GM12878 (cell line): ENCODE measurements around the gene RASGRF2. TPM values are rescaled to one million over a fixed set of nuclear protein-coding genes. Genes with fewer than 3 reads are reported as not detected.

Source experiments
- ATAC-seq: fragments of 200-7000 bp; cut with Tn5 transposase; 3 replicates; pipeline ENCODE4 v1.9.1; 2020; ENCODE audit warnings: mild to moderate bottlenecking, moderate library complexity
- BruUV-seq: library from RNA; stranded (reverse); fragments of 400-500 nt; replicated peaks from 2 replicates; lab custom pipeline; 2021; lab: Mats Ljungman, UMichigan
- CTCF ChIA-PET: fragments of 300-600 bp; sonication (Branson Sonifier 250); formaldehyde crosslinking; extraction: SDS; loops from one replicate; lab custom pipeline; 2021; ENCODE audit warnings: inconsistent platforms; lab: Yijun Ruan, JAX
- POLR2A ChIA-PET: fragments of 350-600 bp; formaldehyde crosslinking; extraction: SDS; loops from one replicate; lab custom pipeline; 2021; ENCODE audit warnings: inconsistent platforms; lab: Charles Lee
- RAD21 ChIA-PET: fragments of 300-600 bp; sonication (Branson Sonifier 250); formaldehyde crosslinking; loops from one replicate; lab custom pipeline; 2023; ENCODE audit warnings: antibody characterized with exemption; ENCODE audit not compliant: unreplicated experiment; lab: Charles Lee
- SMC1A ChIA-PET: fragments of 300-600 bp; sonication (Branson Sonifier 250); formaldehyde crosslinking; loops from one replicate; lab custom pipeline; 2023; ENCODE audit not compliant: unreplicated experiment, uncharacterized antibody; lab: Charles Lee
- DNase-seq: peaks from one replicate; pipeline ENCODE4 v3.0.0-alpha.2; 2011; ENCODE audit warnings: low read depth, low spot score
- FAIRE-seq: peaks from 3 replicates; lab custom pipeline; 2011; peaks lifted over from hg19 to GRCh38; lab: Jason Lieb, UNC
- H2AFZ ChIP-seq: 2 replicates; pipeline ENCODE4 v1.6.0; 2011; ENCODE audit warnings: low read depth, low read length, control low read depth; ENCODE audit not compliant: control insufficient read depth
- H3K27ac ChIP-seq: 2 replicates; pipeline ENCODE4 v1.5.1; 2011; ENCODE audit warnings: control low read depth; ENCODE audit not compliant: control insufficient read depth, insufficient read depth
- H3K27me3 ChIP-seq, 2 experiments: replicated peaks in 1 of 2; 2 replicates each; pipeline versions ENCODE4 v1.6.0 to v1.6.1; 2011; ENCODE audit warnings: low read length in 1 of 2; ENCODE audit not compliant: control insufficient read depth in 2 of 2, insufficient read depth in 2 of 2
- H3K36me3 ChIP-seq, 2 experiments: 2 replicates each; pipeline ENCODE4 v1.5.1; 2011; ENCODE audit warnings: low read length in 1 of 2; ENCODE audit not compliant: control insufficient read depth in 2 of 2, insufficient read depth in 2 of 2
- H3K4me1 ChIP-seq: 2 replicates; pipeline ENCODE4 v1.6.1; 2011; ENCODE audit warnings: mild to moderate bottlenecking, low read length, moderate library complexity, mixed read lengths; ENCODE audit not compliant: control insufficient read depth, insufficient read depth
- H3K4me2 ChIP-seq: 2 replicates; pipeline ENCODE4 v1.6.0; 2011; ENCODE audit warnings: control low read depth; ENCODE audit not compliant: control insufficient read depth, insufficient read depth
- H3K4me3 ChIP-seq: fragments of 200-600 bp; sonication (generic); 2 replicates; pipeline ENCODE4 v1.5.1; 2016
- H3K79me2 ChIP-seq: 2 replicates; pipeline ENCODE4 v1.6.0; 2011; ENCODE audit warnings: low read length; ENCODE audit not compliant: control insufficient read depth, insufficient read depth
- H3K9ac ChIP-seq: 2 replicates; pipeline ENCODE4 v1.8.0; 2011; ENCODE audit warnings: low read length, control low read depth, mixed read lengths; ENCODE audit not compliant: control insufficient read depth, insufficient read depth
- H3K9me3 ChIP-seq: replicated peaks from 3 replicates; pipeline ENCODE4 v1.5.1; 2011; ENCODE audit warnings: mild to moderate bottlenecking, low read length; ENCODE audit not compliant: control insufficient read depth, insufficient read depth
- H4K20me1 ChIP-seq: 2 replicates; pipeline ENCODE4 v1.6.0; 2011; ENCODE audit not compliant: control insufficient read depth, insufficient read depth
- ASH2L ChIP-seq: fragments of 300-600, 200-600 bp; sonication (generic); IDR thresholded peaks from 2 replicates; pipeline ENCODE4 v1.6.1; 2017; ENCODE audit warnings: low read depth, mild to moderate bottlenecking, borderline replicate concordance
- BCL11A ChIP-seq: IDR thresholded peaks from 2 replicates; pipeline ENCODE4 v1.6.1; 2011; ENCODE audit warnings: low read depth, low read length
- CHD2 ChIP-seq: IDR thresholded peaks from 2 replicates; pipeline ENCODE4 v1.6.1; 2011; ENCODE audit warnings: low read depth, low read length, improper control_type of control experiment, borderline replicate concordance
- CREB1 ChIP-seq: IDR thresholded peaks from 2 replicates; pipeline ENCODE4 v1.6.1; 2012; ENCODE audit warnings: low read depth, mild to moderate bottlenecking, inconsistent platforms
- CUX1 ChIP-seq: IDR thresholded peaks from 2 replicates; pipeline ENCODE4 v1.6.1; 2012; ENCODE audit warnings: improper control_type of control experiment, low read depth, low read length; ENCODE audit not compliant: insufficient replicate concordance
- E2F4 ChIP-seq: IDR thresholded peaks from 2 replicates; pipeline ENCODE4 v1.6.1; 2012; ENCODE audit warnings: low read depth, low read length, improper control_type of control experiment
- GABPA ChIP-seq: IDR thresholded peaks from 2 replicates; pipeline ENCODE4 v1.6.1; 2014; ENCODE audit warnings: antibody characterized with exemption, low read depth, mild to moderate bottlenecking, inconsistent platforms
- JUNB ChIP-seq: IDR thresholded peaks from 2 replicates; pipeline ENCODE4 v1.6.1; 2016; ENCODE audit warnings: antibody characterized with exemption, mild to moderate bottlenecking
- KDM1A ChIP-seq: fragments of 200-600 bp; sonication (generic); IDR thresholded peaks from 2 replicates; pipeline ENCODE4 v1.6.1; 2016; ENCODE audit warnings: borderline replicate concordance
- MTA2 ChIP-seq: fragments of 450-650 bp; IDR thresholded peaks from 2 replicates; pipeline ENCODE4 v1.6.1; 2016; ENCODE audit warnings: low read depth, mild to moderate bottlenecking, moderate library complexity
- RAD51 ChIP-seq: fragments of 450-650 bp; IDR thresholded peaks from 2 replicates; pipeline ENCODE4 v1.6.1; 2016; ENCODE audit warnings: moderate library complexity, mild to moderate bottlenecking, inconsistent platforms
- RFX5 ChIP-seq: IDR thresholded peaks from 2 replicates; pipeline ENCODE4 v1.6.1; 2011; ENCODE audit warnings: low read depth, low read length, improper control_type of control experiment
- SP1 ChIP-seq: IDR thresholded peaks from one replicate; pipeline ENCODE4 v1.6.1; 2011; ENCODE audit warnings: low read depth, low read length
- STAT3 ChIP-seq: IDR thresholded peaks from 2 replicates; pipeline ENCODE4 v1.6.1; 2011; ENCODE audit warnings: low read depth, low read length, improper control_type of control experiment
- ZSCAN29 ChIP-seq: fragments of 450-650 bp; IDR thresholded peaks from 2 replicates; pipeline ENCODE4 v1.6.1; 2017; ENCODE audit warnings: mild to moderate bottlenecking, moderate library complexity
- WGBS: methylation state at CpG from one replicate; pipeline ENCODE4 v1.1.6; 2016; ENCODE audit warnings: low lambda C conversion rate; ENCODE audit not compliant: insufficient replicate concordance, insufficient coverage; ENCODE audit errors: missing lambda C conversion rate; 5-methylcytosine and 5-hydroxymethylcytosine counted together
- in situ Hi-C: fragments of 300-500 bp; cut with MboI; formaldehyde crosslinking; loops from 9 replicates; pipeline ENCODE4 v1.14.3; 2018; ENCODE audit warnings: mixed read lengths
- intact Hi-C: fragments of 100-400 bp; cut with micrococcal nuclease; formaldehyde crosslinking; loops from one replicate; pipeline ENCODE4 v1.14.2; 2022; ENCODE audit not compliant: unreplicated experiment
- polyA plus RNA-seq, 11 experiments: library from polyadenylated mRNA; depleted of rRNA in 4 of 11; unstranded in 6 of 11; stranded (reverse) in 5 of 11; fragments of >200 nt; fragmentation: Nextera tagmentation in 4 of 11; fragmentation: Illumina TruSeq in 1 of 11; extraction: Ambion mirVana in 4 of 11; extraction: Trizol in 1 of 11; gene quantifications; 1 replicate in 1 of 11; 2 replicates in 10 of 11; pipeline versions ENCODE4 v1.2.1 to v1.2.3, GENCODE V29; 2011 to 2016; ENCODE audit warnings: inconsistent platforms in 2 of 11, missing spikeins in 2 of 11, low read depth in 1 of 11
- total RNA-seq, 4 experiments: library from RNA; depleted of rRNA in 3 of 4; stranded (reverse); fragments of >200 nt in 3 of 4; fragmentation: Illumina TruSeq in 1 of 4; extraction: Trizol in 1 of 4; gene quantifications; 2 replicates each; pipeline versions ENCODE4 v1.2.1 to v1.2.3, GENCODE V29; 2013 to 2021
- TF ChIP-seq, protein P1 (sequence below): fragments of 450-650 bp; IDR thresholded peaks from 2 replicates; pipeline ENCODE4 v1.6.1; 2016; ENCODE audit warnings: mild to moderate bottlenecking, moderate library complexity, borderline replicate concordance

RASGRF2 gene
- total and polyA plus RNA-seq, 10 of the 15 experiments (the other 5 are each of a cell fraction or from before 2014, with no cell fraction given): 0.05 to 0.24 (median 0.07) TPM

GRCh38 chr5:80955082-80955590 is 5.0 kb upstream of the RASGRF2 start:
- Histone ChIP-seq H3K36me3 (no peaks in the 10 kb centered on the region), H3K9ac (no peak overlapping the region), H3K9me3 (no peaks in the 10 kb centered on the region; the same call in 2 of the 3 replicates), H2AFZ (no peak overlapping the region), H3K27me3 (peaks cover 0 to 5% of the 10 kb centered on the region in 2 experiments; a peak in 3 of 4 replicates), H3K4me3 (no peak overlapping the region), H3K27ac (no peak overlapping the region), H3K4me2 (no peak overlapping the region), H4K20me1 (no peaks in the 10 kb centered on the region), H3K4me1 (no peaks in the 10 kb centered on the region), H3K79me2 (no peaks in the 10 kb centered on the region)
- WGBS: 50% methylated on average over 2 of the region's 2 CpGs
- no peak for ATAC-seq
- TF ChIP-seq ASH2L: no peak
- no peak for TF ChIP-seq JUNB
- TF ChIP-seq ZSCAN29: no peak
- TF ChIP-seq GABPA: no peak
- no peak for TF ChIP-seq BCL11A
- no peak for TF ChIP-seq CREB1
- no peak for TF ChIP-seq RAD51
- no peak for TF ChIP-seq RFX5
- TF ChIP-seq KDM1A: no peak
- no peak for TF ChIP-seq MTA2
- TF ChIP-seq CHD2: no peak
- no peak for TF ChIP-seq E2F4
- no peak for TF ChIP-seq CUX1
- TF ChIP-seq, protein P1, sequence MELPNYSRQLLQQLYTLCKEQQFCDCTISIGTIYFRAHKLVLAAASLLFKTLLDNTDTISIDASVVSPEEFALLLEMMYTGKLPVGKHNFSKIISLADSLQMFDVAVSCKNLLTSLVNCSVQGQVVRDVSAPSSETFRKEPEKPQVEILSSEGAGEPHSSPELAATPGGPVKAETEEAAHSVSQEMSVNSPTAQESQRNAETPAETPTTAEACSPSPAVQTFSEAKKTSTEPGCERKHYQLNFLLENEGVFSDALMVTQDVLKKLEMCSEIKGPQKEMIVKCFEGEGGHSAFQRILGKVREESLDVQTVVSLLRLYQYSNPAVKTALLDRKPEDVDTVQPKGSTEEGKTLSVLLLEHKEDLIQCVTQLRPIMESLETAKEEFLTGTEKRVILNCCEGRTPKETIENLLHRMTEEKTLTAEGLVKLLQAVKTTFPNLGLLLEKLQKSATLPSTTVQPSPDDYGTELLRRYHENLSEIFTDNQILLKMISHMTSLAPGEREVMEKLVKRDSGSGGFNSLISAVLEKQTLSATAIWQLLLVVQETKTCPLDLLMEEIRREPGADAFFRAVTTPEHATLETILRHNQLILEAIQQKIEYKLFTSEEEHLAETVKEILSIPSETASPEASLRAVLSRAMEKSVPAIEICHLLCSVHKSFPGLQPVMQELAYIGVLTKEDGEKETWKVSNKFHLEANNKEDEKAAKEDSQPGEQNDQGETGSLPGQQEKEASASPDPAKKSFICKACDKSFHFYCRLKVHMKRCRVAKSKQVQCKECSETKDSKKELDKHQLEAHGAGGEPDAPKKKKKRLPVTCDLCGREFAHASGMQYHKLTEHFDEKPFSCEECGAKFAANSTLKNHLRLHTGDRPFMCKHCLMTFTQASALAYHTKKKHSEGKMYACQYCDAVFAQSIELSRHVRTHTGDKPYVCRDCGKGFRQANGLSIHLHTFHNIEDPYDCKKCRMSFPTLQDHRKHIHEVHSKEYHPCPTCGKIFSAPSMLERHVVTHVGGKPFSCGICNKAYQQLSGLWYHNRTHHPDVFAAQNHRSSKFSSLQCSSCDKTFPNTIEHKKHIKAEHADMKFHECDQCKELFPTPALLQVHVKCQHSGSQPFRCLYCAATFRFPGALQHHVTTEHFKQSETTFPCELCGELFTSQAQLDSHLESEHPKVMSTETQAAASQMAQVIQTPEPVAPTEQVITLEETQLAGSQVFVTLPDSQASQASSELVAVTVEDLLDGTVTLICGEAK: no peak
- TF ChIP-seq SP1: no peak
- no peak for TF ChIP-seq STAT3
- in situ Hi-C loops (no loop called here), intact Hi-C loops (no loop called here)
- DNase-seq: no peak
- ChIA-PET SMC1A (interaction anchor here (0.8 kb wide), 1 partner anchor 32 kb away, joined by 3 read pairs; no protein-coding TSS in a partner anchor), CTCF (interaction anchor here (1.2 kb wide), 1 partner anchor 19 kb away, joined by 4 read pairs; no protein-coding TSS in a partner anchor), RAD21 (no interaction called here), POLR2A (no interaction called here)
- FAIRE-seq: no peak
- no TSS peak for BruUV-seq
